Uterus (tissue), 4 donors: ENCODE measurements around the gene RASSF8. TPM values are rescaled to one million over a fixed set of nuclear protein-coding genes. Genes with fewer than 3 reads are reported as not detected.

Experiments
- DNase-seq, 2 donors: peaks; one replicate each; pipeline ENCODE4 v3.0.0-alpha.2; 2019 to 2020
- H3K27ac ChIP-seq, 2 donors: fragments of 200-600 bp; sonication (generic); 1 replicate in 1 of 2; 2 replicates in 1 of 2; pipeline ENCODE4 v1.5.1; 2016 to 2018
- H3K27me3 ChIP-seq, 2 donors: fragments of 200-600 bp; sonication (generic); one replicate each; pipeline ENCODE4 v1.5.1; 2018 to 2019; ENCODE audit warnings: control low read depth in 1 of 2
- H3K36me3 ChIP-seq, 2 donors: fragments of 200-600 bp; sonication (generic); one replicate each; pipeline ENCODE4 v1.5.1; 2019; ENCODE audit warnings: control low read depth in 1 of 2
- H3K4me1 ChIP-seq, 2 donors: fragments of 200-600 bp; sonication (generic); one replicate each; pipeline ENCODE4 v1.5.1; 2018 to 2019; ENCODE audit warnings: control low read depth in 1 of 2
- H3K4me3 ChIP-seq, 2 donors: fragments of 200-600 bp; sonication (generic); 1 replicate in 1 of 2; 2 replicates in 1 of 2; pipeline ENCODE4 v1.5.1; 2018 to 2019; ENCODE audit warnings: mild to moderate bottlenecking in 1 of 2
- H3K9me3 ChIP-seq, 2 donors: fragments of 200-600 bp; sonication (generic); one replicate each; pipeline ENCODE4 v1.5.1; 2019; ENCODE audit warnings: control low read depth in 1 of 2
- POLR2A ChIP-seq, 2 donors: fragments of 450-650 bp; IDR thresholded peaks; one replicate each; pipeline ENCODE4 v1.6.1; 2016; ENCODE audit warnings: antibody characterized with exemption in 2 of 2, mild to moderate bottlenecking in 1 of 2, moderate library complexity in 1 of 2
- intact Hi-C: fragments of 100-400 bp; cut with DNase I; formaldehyde crosslinking; loops from one replicate; pipeline ENCODE4 v1.15.1; 2023; ENCODE audit warnings: low total_unique reads
- total RNA-seq, 4 donors: library from RNA; depleted of rRNA in 3 of 4; stranded (reverse); fragments of >200 nt in 3 of 4; gene quantifications; one replicate each; pipeline versions ENCODE4 v1.1.0 to v1.2.4, GENCODE V29; 2014 to 2023
- TF ChIP-seq, protein P1 (sequence below), 4 experiments: fragments of 200-600 bp in 2 of 4; fragments of 450-650 bp in 2 of 4; sonication (generic) in 2 of 4; IDR thresholded peaks; one replicate each; pipeline ENCODE4 v1.5.1; 2016 to 2019; ENCODE audit warnings: antibody characterized with exemption in 4 of 4, mild to moderate bottlenecking in 2 of 4, moderate library complexity in 1 of 4
- donor health status: DM: yes; HTN: yes; CAD: no.

Gene RASSF8
- total RNA-seq, 4 donors from 2014 or later, result 54.1 to 174 (median 119) TPM

DNA sequence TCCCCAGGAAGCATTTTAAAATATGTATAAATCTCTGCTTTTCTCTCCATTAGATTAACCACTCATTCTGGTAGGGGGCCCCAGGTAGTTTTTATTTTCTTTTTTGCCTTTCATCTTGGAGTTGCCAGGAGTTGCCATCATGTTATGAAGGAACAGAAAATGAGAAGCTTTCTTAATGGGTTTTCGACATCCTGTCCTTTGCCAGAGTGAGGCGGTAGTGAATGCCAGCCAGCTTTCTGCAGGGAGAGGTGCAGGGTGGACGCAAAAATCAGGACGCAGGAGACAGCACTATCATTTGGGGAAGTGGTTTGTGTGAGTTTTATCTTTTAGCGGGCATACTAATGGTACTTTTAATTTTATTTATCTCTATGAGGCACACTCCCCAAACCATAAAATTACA is 1.7 kb downstream of the RASSF8 start:
- intact Hi-C loops, result no loop called here
- TF ChIP-seq, protein P1, sequence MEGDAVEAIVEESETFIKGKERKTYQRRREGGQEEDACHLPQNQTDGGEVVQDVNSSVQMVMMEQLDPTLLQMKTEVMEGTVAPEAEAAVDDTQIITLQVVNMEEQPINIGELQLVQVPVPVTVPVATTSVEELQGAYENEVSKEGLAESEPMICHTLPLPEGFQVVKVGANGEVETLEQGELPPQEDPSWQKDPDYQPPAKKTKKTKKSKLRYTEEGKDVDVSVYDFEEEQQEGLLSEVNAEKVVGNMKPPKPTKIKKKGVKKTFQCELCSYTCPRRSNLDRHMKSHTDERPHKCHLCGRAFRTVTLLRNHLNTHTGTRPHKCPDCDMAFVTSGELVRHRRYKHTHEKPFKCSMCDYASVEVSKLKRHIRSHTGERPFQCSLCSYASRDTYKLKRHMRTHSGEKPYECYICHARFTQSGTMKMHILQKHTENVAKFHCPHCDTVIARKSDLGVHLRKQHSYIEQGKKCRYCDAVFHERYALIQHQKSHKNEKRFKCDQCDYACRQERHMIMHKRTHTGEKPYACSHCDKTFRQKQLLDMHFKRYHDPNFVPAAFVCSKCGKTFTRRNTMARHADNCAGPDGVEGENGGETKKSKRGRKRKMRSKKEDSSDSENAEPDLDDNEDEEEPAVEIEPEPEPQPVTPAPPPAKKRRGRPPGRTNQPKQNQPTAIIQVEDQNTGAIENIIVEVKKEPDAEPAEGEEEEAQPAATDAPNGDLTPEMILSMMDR (IDR thresholded peaks at IDR 0.05), result no peak
- no peak for TF ChIP-seq POLR2A (IDR thresholded peaks at IDR 0.05)
- Histone ChIP-seq H3K27ac (peak overlapping the region; percentile 95 to 98), H3K27me3 (no peaks in the 10 kb centered on the region), H3K36me3 (no peaks in the 10 kb centered on the region), H3K9me3 (no peaks in the 10 kb centered on the region), H3K4me3 (peak overlapping the region; percentile 80 to 95), H3K4me1 (peaks cover 0 to 3% of the 10 kb centered on the region in 2 donors)
- no peak for DNase-seq

DNA sequence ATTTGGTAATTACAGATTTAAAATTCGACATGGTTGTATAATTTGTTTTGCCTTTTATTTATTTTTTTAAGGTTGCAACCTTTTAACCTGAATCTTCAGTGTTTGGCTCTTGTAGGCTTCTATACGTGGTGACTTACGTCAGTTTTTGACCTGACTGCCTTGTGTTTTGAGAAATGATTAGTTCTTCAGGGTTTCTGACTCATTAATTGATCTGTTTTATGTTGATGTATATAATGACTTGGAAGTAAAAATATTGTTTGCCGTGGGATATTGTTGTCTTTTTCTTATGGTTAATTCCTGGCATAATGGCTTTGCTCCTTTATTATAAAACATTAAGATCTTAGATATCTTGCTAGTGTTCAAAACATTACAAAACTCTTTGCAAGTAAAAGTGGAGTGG is 2.5 kb downstream of the RASSF8 start:
- peak overlapping the region; percentile 95 to 98 for H3K27ac ChIP-seq
- peaks cover 0 to 3% of the 10 kb centered on the region in 2 donors for H3K4me1 ChIP-seq
- peak overlapping the region in 1 of 2 donors; percentile 0 for H3K4me3 ChIP-seq
- H3K36me3 ChIP-seq, result no peaks in the 10 kb centered on the region
- intact Hi-C loops, result no loop called here
- H3K27me3 ChIP-seq, result no peaks in the 10 kb centered on the region
- DNase-seq, result no peak
- TF ChIP-seq, protein P1 (IDR thresholded peaks at IDR 0.05), result no peak
- no peak for TF ChIP-seq POLR2A (IDR thresholded peaks at IDR 0.05)
- H3K9me3 ChIP-seq, result no peaks in the 10 kb centered on the region

DNA sequence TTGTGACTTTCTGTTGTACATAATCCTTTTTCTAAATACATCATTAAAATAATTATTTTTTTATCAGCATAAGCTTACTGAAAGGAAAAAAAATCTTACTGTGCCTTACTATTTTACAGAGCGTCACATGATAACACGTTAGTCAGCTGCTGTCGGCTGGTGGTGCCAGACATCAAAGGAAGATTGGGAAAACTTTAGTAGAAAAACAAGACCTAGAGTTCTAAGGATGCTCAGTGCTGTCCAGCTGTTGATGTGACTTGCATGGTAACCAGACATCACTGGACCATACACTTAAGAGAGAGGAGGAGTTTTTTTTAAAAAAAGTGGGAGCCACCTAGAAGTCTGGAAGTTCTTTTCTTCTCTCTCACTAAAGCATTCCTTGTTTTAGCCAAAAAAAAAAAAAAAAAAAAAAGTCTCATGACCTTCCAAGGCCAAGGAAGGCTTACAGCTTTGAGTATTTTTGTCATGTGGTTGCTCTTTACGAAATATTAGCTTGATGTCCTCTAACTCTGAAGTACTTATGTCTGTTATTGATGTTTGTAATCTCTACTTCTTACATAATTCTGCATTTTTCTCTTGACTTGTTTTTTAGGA is 4.5 kb downstream of the RASSF8 start:
- intact Hi-C loops, result no loop called here
- H3K36me3 ChIP-seq, result no peaks in the 10 kb centered on the region
- H3K27me3 ChIP-seq, result no peaks in the 10 kb centered on the region
- TF ChIP-seq, protein P1 (IDR thresholded peaks at IDR 0.05), result no peak
- no peak for TF ChIP-seq POLR2A (IDR thresholded peaks at IDR 0.05)
- peak overlapping the region; percentile 95 to 98 for H3K27ac ChIP-seq
- no peaks in the 10 kb centered on the region for H3K9me3 ChIP-seq
- H3K4me3 ChIP-seq, result no peak overlapping the region
- DNase-seq, result peak; percentile 33 to 44
- peaks cover 0 to 3% of the 10 kb centered on the region in 2 donors for H3K4me1 ChIP-seq

DNA sequence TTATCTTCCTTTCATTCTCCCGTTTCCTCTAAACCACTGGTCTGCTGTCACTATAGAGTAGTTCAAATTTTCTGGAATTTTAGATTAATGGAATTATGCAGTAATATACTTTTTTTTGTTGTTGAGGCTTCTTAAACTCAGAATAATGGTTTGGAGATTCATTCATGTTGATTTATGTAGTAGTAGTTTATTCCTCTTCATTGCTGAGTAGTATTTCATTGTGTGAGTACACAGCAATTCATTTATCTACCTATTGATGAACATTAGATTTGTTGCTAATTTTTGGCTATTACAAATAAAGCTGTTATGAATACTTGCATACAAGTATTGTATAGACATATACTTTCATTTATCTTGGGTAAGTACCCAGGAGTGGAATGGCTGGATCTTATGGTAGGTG is 7.2 kb downstream of the RASSF8 start:
- H3K9me3 ChIP-seq, result no peaks in the 10 kb centered on the region
- peaks cover 0 to 7% of the 10 kb centered on the region in 2 donors for H3K4me1 ChIP-seq
- H3K27me3 ChIP-seq, result no peaks in the 10 kb centered on the region
- TF ChIP-seq POLR2A (IDR thresholded peaks at IDR 0.05), result no peak
- TF ChIP-seq, protein P1 (IDR thresholded peaks at IDR 0.05), result no peak
- intact Hi-C loops, result no loop called here
- no peak overlapping the region for H3K4me3 ChIP-seq
- H3K36me3 ChIP-seq, result no peaks in the 10 kb centered on the region
- DNase-seq, result no peak
- no peak overlapping the region for H3K27ac ChIP-seq

DNA sequence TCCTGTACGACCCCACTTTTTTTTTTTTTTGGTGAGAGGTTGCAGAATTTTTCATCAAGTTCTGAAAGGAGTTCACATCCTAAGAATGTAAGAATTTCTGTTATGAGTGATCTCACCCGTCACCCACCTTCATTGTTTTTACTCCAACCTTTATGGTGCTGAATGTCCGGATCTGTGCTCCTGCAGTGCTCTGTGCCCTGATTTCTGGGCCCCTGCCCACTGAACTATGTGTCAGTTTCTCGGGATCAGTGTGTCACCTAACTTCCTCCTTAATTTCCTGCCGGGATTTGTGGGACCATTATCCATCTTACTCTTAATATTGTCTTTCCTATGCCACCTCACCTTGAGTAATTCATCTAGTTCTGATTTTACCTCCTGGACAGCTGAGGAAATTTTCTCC is 11.6 kb downstream of the RASSF8 start:
- Histone ChIP-seq H3K4me1 (peaks cover 6 to 16% of the 10 kb centered on the region in 2 donors), H3K9me3 (no peaks in the 10 kb centered on the region), H3K4me3 (no peak overlapping the region), H3K36me3 (no peaks in the 10 kb centered on the region), H3K27ac (peak overlapping the region in 1 of 2 donors; percentile 65), H3K27me3 (no peaks in the 10 kb centered on the region)
- intact Hi-C loops, result no loop called here
- DNase-seq, result no peak
- TF ChIP-seq, protein P1 (IDR thresholded peaks at IDR 0.05), result no peak
- TF ChIP-seq POLR2A (IDR thresholded peaks at IDR 0.05), result no peak
